ENCODE measurements around the gene KRTAP25-1.

The KRTAP25-1 gene

DNA sequence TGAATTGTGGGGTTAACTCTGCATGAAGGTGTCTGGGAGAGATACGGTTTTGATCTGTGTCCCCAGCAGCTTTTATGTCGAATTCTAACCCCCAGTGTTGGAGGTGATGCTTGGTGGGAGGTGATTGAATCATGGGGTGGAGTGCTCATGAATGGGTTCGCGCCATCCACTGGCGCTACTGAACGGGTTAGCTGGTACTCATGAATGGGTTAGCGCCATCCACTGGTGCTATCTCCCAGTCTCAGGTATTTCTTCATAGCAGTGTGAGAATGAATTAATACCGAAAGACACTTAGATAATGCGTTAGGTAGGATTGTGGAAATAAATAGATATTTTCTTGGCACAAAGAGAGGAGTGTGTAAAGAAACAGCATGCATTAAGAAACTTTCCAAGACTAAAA lies 40.5 kb downstream of the KRTAP25-1 start:
- no peak for DNase-seq (ENCODE audit: low read depth)

DNA sequence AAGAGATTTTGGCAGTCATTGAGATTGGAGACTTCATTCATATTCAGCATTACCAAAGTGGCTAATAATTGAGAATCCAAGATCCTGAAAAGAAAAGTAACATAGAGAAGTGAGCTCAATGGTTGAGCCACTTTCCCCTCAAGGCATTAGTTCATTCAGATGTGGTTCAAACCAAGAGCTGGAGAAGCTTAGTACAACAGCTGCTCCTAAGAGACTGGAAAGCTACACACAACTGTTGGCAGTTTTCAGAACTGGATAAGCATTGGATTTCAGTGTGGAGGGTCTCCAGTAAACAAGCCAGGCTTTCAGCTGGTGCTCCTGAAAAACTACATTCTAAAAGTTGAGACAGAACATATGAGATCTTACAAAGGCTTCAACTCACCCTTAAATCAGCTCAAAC lies 44.3 kb downstream of the KRTAP25-1 start:
- DNase-seq (ENCODE audit: low read depth), result no peak

DNA sequence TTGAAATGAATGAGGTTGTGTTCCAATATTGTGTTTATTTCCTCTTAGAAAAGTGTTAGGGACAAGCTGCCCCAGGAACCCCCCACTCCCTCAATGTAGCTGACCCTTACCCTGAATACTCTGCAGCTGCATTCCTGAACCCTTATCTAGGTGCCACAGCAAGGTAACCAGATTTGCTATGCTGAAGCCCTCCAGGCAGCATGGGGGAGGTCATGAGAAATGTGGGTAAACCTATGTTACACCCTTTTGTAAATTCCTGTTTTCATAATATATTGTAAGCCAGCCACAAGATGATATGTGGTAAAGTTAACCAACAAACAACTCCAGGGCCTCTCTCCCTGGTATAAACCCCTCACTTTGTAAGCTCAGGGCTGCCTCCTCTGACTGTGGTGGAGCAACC lies 45.6 kb downstream of the KRTAP25-1 start:
- DNase-seq (ENCODE audit: low read depth), result no peak

- no peak for DNase-seq (ENCODE audit: low read depth)
These were observed 48.7 kb downstream of the KRTAP25-1 start for GRCh38 chr21:30240661-30241060.

Measured in stimulated activated CD8-positive, alpha-beta memory T cell treated with anti-CD3 and anti-CD28 coated beads, Interleukin-12 subunit alpha, Interleukin-12 subunit beta, amount 100 ng/mL, for 4 hours (primary cell).